ENCODE results near the gene EPDR1. TPM values are rescaled to one million over a fixed set of nuclear protein-coding genes. Genes with fewer than 3 reads are reported as not detected.

Gene EPDR1
- total RNA-seq, 4 donors from 2014 or later: 19.1 to 47.0 (median 28.2) TPM

DNA sequence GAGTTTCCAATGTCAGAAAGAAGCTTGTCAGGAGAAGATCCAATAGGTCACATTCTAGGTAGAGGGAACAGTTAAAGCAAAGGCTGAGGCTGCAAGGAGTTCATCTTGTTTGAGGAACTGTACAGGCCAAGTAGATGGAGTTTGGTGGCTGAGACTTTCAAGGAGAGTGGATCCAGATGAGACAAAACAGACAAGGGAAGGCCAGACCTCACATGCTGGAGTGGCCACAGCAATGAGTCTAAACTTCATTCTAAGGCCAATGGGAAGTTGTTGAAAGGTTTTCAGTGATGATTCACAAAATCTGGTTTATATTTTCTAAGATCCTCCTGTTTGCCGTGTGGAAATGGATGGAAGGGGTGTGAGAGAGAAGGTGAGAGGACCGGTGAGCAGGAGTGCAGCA, 40.0 kb downstream of the EPDR1 start:
- no peaks in the 10 kb centered on the region for H3K4me1 ChIP-seq
- WGBS, 2 donors (ENCODE audit: low coverage in 1 of 2): 93 to 98% methylated on average over 2 of the region's 2 CpGs
- TF ChIP-seq POLR2A (IDR thresholded peaks at IDR 0.05) (no peak), POLR2AphosphoS5 (IDR thresholded peaks at IDR 0.05) (no peak), EP300 (IDR thresholded peaks at IDR 0.05; ENCODE audit: low read depth) (no peak)
- TF ChIP-seq, protein P1, sequence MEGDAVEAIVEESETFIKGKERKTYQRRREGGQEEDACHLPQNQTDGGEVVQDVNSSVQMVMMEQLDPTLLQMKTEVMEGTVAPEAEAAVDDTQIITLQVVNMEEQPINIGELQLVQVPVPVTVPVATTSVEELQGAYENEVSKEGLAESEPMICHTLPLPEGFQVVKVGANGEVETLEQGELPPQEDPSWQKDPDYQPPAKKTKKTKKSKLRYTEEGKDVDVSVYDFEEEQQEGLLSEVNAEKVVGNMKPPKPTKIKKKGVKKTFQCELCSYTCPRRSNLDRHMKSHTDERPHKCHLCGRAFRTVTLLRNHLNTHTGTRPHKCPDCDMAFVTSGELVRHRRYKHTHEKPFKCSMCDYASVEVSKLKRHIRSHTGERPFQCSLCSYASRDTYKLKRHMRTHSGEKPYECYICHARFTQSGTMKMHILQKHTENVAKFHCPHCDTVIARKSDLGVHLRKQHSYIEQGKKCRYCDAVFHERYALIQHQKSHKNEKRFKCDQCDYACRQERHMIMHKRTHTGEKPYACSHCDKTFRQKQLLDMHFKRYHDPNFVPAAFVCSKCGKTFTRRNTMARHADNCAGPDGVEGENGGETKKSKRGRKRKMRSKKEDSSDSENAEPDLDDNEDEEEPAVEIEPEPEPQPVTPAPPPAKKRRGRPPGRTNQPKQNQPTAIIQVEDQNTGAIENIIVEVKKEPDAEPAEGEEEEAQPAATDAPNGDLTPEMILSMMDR (IDR thresholded peaks at IDR 0.05): no peak
- no peak overlapping the region for H3K27ac ChIP-seq
- no peaks in the 10 kb centered on the region for H3K36me3 ChIP-seq
- in situ Hi-C loops (cut with MboI; ENCODE audit: low pct_ligation_motif_present in 1 of 4, low pct_unique_long_range_greater_than_20kb in 1 of 4, low sequenced_read_pairs in 3 of 4): no loop called here
- H3K9me3 ChIP-seq: no peaks in the 10 kb centered on the region
- no peak for DNase-seq
- H3K4me3 ChIP-seq: no peak overlapping the region
- intact Hi-C loops (cut with DNase I; ENCODE audit: low total_unique reads): no loop called here
- H3K27me3 ChIP-seq: no peaks in the 10 kb centered on the region

DNA sequence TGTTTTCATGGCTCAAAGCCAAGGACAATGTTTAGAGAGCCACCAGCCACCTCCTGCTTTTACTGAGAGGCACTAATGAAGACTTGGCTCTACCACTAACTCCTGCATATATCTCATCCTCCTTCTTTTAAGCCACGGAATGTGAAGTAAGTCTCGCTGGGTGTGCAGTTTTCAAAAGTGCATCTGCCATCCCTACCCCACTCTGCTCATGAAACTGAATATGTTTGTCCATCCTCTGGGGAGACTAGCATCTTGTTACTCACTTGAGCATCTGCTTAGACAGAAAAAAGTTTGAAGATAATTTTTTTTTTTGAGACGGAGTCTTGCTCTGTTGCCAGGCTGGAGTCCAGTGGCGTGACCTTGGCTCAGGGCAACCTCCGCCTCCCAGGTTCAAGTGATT, 40.8 kb downstream of the EPDR1 start:
- no peaks in the 10 kb centered on the region for H3K9me3 ChIP-seq
- H3K27me3 ChIP-seq: no peaks in the 10 kb centered on the region
- no peaks in the 10 kb centered on the region for H3K4me1 ChIP-seq
- H3K4me3 ChIP-seq: no peak overlapping the region
- H3K27ac ChIP-seq: no peak overlapping the region
- TF ChIP-seq, protein P1 (IDR thresholded peaks at IDR 0.05): no peak
- TF ChIP-seq POLR2A (IDR thresholded peaks at IDR 0.05) (no peak), EP300 (IDR thresholded peaks at IDR 0.05; ENCODE audit: low read depth) (no peak), POLR2AphosphoS5 (IDR thresholded peaks at IDR 0.05) (no peak)
- no peak for DNase-seq
- in situ Hi-C loops (cut with MboI; ENCODE audit: low pct_ligation_motif_present in 1 of 4, low pct_unique_long_range_greater_than_20kb in 1 of 4, low sequenced_read_pairs in 3 of 4): no loop called here
- 87 to 94% methylated on average over 3 to 5 of the region's 5 CpGs for WGBS, 2 donors (ENCODE audit: low coverage in 1 of 2)
- no peaks in the 10 kb centered on the region for H3K36me3 ChIP-seq
- intact Hi-C loops (cut with DNase I; ENCODE audit: low total_unique reads): no loop called here

DNA sequence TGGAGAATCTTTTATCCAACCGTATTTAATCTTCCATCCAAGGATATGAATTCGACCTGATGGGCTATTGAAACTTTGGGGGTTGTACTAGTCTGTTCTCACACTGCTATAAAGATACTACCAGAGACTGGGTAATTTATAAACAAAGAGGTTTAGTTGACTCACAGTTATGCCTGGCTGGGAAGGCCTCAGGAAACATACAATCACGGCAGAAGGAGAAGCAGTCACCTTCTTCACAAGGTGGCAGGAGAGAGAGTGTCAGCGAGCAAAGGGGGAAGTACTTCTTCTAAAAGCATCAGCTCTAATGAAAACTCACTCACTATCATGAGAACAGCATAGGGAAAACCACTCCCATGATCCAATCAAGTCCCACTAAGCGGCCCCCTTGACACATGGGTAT, 43.8 kb downstream of the EPDR1 start:
- Histone ChIP-seq H3K9me3 (no peaks in the 10 kb centered on the region), H3K4me1 (no peaks in the 10 kb centered on the region), H3K4me3 (no peak overlapping the region), H3K27ac (no peak overlapping the region), H3K27me3 (no peaks in the 10 kb centered on the region), H3K36me3 (no peaks in the 10 kb centered on the region)
- no peak for DNase-seq
- in situ Hi-C loops (cut with MboI; ENCODE audit: low pct_ligation_motif_present in 1 of 4, low pct_unique_long_range_greater_than_20kb in 1 of 4, low sequenced_read_pairs in 3 of 4) (no loop called here), intact Hi-C loops (cut with DNase I; ENCODE audit: low total_unique reads) (no loop called here)
- WGBS, 2 donors (ENCODE audit: low coverage in 1 of 2): 75 to 76% methylated on average over 5 of the region's 5 CpGs
- TF ChIP-seq EP300 (IDR thresholded peaks at IDR 0.05; ENCODE audit: low read depth): no peak
- no peak for TF ChIP-seq POLR2AphosphoS5 (IDR thresholded peaks at IDR 0.05)
- TF ChIP-seq POLR2A (IDR thresholded peaks at IDR 0.05): no peak

DNA sequence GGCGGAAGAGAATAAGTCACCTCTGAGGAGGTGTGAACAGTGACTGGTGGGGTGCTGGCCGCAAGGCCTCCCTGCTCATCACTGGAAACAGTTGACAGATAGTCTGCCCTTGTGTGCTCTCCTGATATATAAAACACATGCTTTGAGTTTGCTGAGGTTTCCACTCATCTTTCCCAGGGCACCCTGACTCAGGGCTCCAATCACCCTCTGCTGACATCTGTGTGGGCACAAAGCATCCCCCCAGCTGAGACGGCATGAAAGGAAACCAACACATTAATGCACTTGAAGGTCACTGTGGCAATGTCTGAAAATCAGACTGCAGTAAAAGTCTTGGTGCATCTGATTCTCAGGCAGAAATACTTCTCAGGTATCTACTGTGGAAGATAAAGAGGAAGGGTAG, 49.8 kb downstream of the EPDR1 start:
- TF ChIP-seq EP300 (IDR thresholded peaks at IDR 0.05; ENCODE audit: low read depth) (no peak), POLR2AphosphoS5 (IDR thresholded peaks at IDR 0.05) (no peak), POLR2A (IDR thresholded peaks at IDR 0.05) (no peak)
- TF ChIP-seq, protein P1 (IDR thresholded peaks at IDR 0.05): no peak

DNA sequence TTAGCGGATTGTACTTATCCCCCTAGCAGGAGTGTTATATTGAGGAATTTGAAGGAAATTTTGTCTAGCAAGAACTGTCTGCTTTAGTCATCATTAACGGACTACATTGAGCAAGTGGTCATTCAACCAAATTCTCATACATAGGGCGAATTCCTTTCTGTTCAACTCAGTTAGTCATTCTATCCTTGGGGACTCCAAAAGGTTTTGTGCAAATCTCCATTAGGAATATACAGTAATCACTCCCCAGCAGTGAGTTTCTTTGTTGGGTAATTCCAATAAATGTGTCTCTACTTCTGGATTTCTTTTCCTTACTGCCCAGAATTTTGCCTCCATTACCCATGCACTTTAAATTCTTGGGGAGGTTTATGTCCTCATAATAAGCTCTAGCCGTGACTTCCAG, 51.1 kb downstream of the EPDR1 start:
- Histone ChIP-seq H3K4me3 (no peak overlapping the region), H3K27ac (no peak overlapping the region), H3K4me1 (no peaks in the 10 kb centered on the region), H3K9me3 (no peaks in the 10 kb centered on the region), H3K27me3 (no peaks in the 10 kb centered on the region), H3K36me3 (no peaks in the 10 kb centered on the region)
- in situ Hi-C loops (cut with MboI; ENCODE audit: low pct_ligation_motif_present in 1 of 4, low pct_unique_long_range_greater_than_20kb in 1 of 4, low sequenced_read_pairs in 3 of 4): no loop called here
- DNase-seq: no peak
- intact Hi-C loops (cut with DNase I; ENCODE audit: low total_unique reads): no loop called here
- TF ChIP-seq, protein P1 (IDR thresholded peaks at IDR 0.05): no peak
- TF ChIP-seq POLR2AphosphoS5 (IDR thresholded peaks at IDR 0.05) (no peak), POLR2A (IDR thresholded peaks at IDR 0.05) (no peak), EP300 (IDR thresholded peaks at IDR 0.05; ENCODE audit: low read depth) (no peak)
- WGBS, 2 donors (ENCODE audit: low coverage in 1 of 2): 81 to 89% methylated on average over 4 of the region's 4 CpGs

More for the DNA sequence above, 49.8 kb downstream of the EPDR1 start:
- H3K9me3 ChIP-seq: no peaks in the 10 kb centered on the region
- no peak for DNase-seq
- H3K4me3 ChIP-seq: no peak overlapping the region
- no peaks in the 10 kb centered on the region for H3K4me1 ChIP-seq
- in situ Hi-C loops (cut with MboI; ENCODE audit: low pct_ligation_motif_present in 1 of 4, low pct_unique_long_range_greater_than_20kb in 1 of 4, low sequenced_read_pairs in 3 of 4): no loop called here
- no peaks in the 10 kb centered on the region for H3K27me3 ChIP-seq
- intact Hi-C loops (cut with DNase I; ENCODE audit: low total_unique reads): no loop called here
- H3K36me3 ChIP-seq: no peaks in the 10 kb centered on the region
- WGBS, 2 donors (ENCODE audit: low coverage in 1 of 2): 95 to 100% methylated on average over 2 to 3 of the region's 3 CpGs
- H3K27ac ChIP-seq: no peak overlapping the region
